ENCODE data around the gene CALN1. TPM values are rescaled to one million over a fixed set of nuclear protein-coding genes. Genes with fewer than 3 reads are reported as not detected.

Gene CALN1
- total RNA-seq, 2 donors from 2014 or later = 0.52 to 1.6 TPM

GRCh38 chr7:72413290-72413689 lies 1.2 kb upstream of the CALN1 start:
- Histone ChIP-seq H3K4me3 (no peak overlapping the region), H3K36me3 (replicated peaks in 1 of 2; ENCODE audit: insufficient read depth in 1 of 2, low read depth in 2 of 2) (no peaks in the 10 kb centered on the region), H3K27ac (no peak overlapping the region), H3K9me3 (no peaks in the 10 kb centered on the region), H3K27me3 (no peaks in the 10 kb centered on the region), H3K4me1 (no peaks in the 10 kb centered on the region)
- WGBS, 2 donors = 84 to 94% methylated on average over 6 of the region's 6 CpGs
- intact Hi-C loops (cut with DNase I) = no loop called here
- TF ChIP-seq CTCF (IDR thresholded peaks at IDR 0.05) (no peak), POLR2A (IDR thresholded peaks at IDR 0.05) (no peak)
- DNase-seq = no peak
- no peak for ATAC-seq

GRCh38 chr7:72411419-72411818 lies 719 bp downstream of the CALN1 start:
- Histone ChIP-seq H3K27me3 (no peaks in the 10 kb centered on the region), H3K9me3 (no peaks in the 10 kb centered on the region), H3K4me3 (no peak overlapping the region), H3K36me3 (replicated peaks in 1 of 2; ENCODE audit: insufficient read depth in 1 of 2, low read depth in 2 of 2) (no peaks in the 10 kb centered on the region), H3K4me1 (no peaks in the 10 kb centered on the region), H3K27ac (no peak overlapping the region)
- intact Hi-C loops (cut with DNase I) = no loop called here
- 67 to 69% methylated on average over 4 of the region's 4 CpGs for WGBS, 2 donors
- no peak for DNase-seq
- no peak for ATAC-seq
- TF ChIP-seq CTCF (IDR thresholded peaks at IDR 0.05) (no peak), POLR2A (IDR thresholded peaks at IDR 0.05) (no peak)

GRCh38 chr7:72409638-72410015 lies 2.5 kb downstream of the CALN1 start:
- H3K27ac ChIP-seq = no peak overlapping the region
- TF ChIP-seq CTCF (IDR thresholded peaks at IDR 0.05) (no peak), POLR2A (IDR thresholded peaks at IDR 0.05) (no peak)
- no peak for DNase-seq
- H3K4me3 ChIP-seq = no peak overlapping the region
- no peaks in the 10 kb centered on the region for H3K9me3 ChIP-seq
- intact Hi-C loops (cut with DNase I) = no loop called here
- H3K27me3 ChIP-seq = no peaks in the 10 kb centered on the region
- H3K36me3 ChIP-seq (replicated peaks in 1 of 2; ENCODE audit: insufficient read depth in 1 of 2, low read depth in 2 of 2) = no peaks in the 10 kb centered on the region
- no peaks in the 10 kb centered on the region for H3K4me1 ChIP-seq
- 34 to 36% methylated on average over 3 of the region's 3 CpGs for WGBS, 2 donors
- no peak for ATAC-seq

DNA sequence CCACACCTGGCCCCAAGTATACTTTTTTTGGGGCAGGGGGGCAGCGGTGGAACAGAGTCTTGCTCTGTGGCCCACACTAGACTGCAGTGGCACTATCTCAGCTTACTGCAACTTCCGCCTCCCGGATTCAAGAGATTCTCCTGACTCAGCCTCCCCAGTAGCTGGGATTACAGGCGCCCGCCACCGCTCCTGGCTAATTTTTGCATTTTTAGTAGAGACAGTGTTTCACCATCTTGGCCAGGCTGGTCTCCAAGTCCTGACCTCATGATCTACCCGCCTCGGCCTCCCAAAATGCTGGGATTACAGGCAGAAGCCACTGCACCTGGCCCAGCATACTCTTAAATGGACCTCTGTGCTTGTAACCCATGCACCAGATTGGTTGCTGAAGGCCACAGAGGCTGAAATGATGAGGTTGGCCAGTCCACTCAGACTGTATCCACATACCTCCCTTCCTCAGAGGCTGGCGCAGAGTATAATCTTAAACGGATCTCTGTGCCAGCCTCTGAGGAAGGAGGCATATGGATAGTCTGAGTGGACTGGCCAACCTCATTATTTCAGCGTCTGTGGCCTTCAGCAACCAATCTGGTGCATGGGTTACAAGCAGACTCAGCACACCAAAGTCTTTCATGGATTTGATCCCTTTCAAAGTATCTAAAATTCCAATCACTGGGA lies 3.0 kb downstream of the CALN1 start:
- H3K27ac ChIP-seq = no peak overlapping the region
- ATAC-seq = no peak
- intact Hi-C loops (cut with DNase I) = no loop called here
- no peaks in the 10 kb centered on the region for H3K36me3 ChIP-seq (replicated peaks in 1 of 2; ENCODE audit: insufficient read depth in 1 of 2, low read depth in 2 of 2)
- 84 to 90% methylated on average over 11 of the region's 11 CpGs for WGBS, 2 donors
- H3K9me3 ChIP-seq = no peaks in the 10 kb centered on the region
- H3K4me1 ChIP-seq = no peaks in the 10 kb centered on the region
- no peak for TF ChIP-seq CTCF (IDR thresholded peaks at IDR 0.05)
- DNase-seq = no peak
- H3K4me3 ChIP-seq = no peak overlapping the region
- H3K27me3 ChIP-seq = no peaks in the 10 kb centered on the region

GRCh38 chr7:72406820-72407403 lies 5.2 kb downstream of the CALN1 start:
- Histone ChIP-seq H3K9me3 (no peaks in the 10 kb centered on the region), H3K4me1 (no peaks in the 10 kb centered on the region), H3K27ac (no peak overlapping the region), H3K4me3 (no peak overlapping the region), H3K36me3 (replicated peaks in 1 of 2; ENCODE audit: insufficient read depth in 1 of 2, low read depth in 2 of 2) (no peaks in the 10 kb centered on the region), H3K27me3 (no peaks in the 10 kb centered on the region)
- DNase-seq (no peak), ATAC-seq (no peak)
- WGBS, 2 donors = 77 to 82% methylated on average over 4 of the region's 4 CpGs
- intact Hi-C loops (cut with DNase I) = no loop called here
- TF ChIP-seq CTCF (IDR thresholded peaks at IDR 0.05) (no peak), POLR2A (IDR thresholded peaks at IDR 0.05) (no peak)
